Left lung (tissue), 10 donors: ENCODE measurements around the gene PLIN3. TPM values are rescaled to one million over a fixed set of nuclear protein-coding genes. Genes with fewer than 3 reads are reported as not detected.
"Not testable (repeated sequence)": the region's sequence is repeated elsewhere in the genome, so short reads cannot be mapped to it uniquely, and the experiment has no call there.

Experiments used
- ATAC-seq: fragments of 200-7000 bp; cut with Tn5 transposase; one replicate; pipeline ENCODE4 v1.9.1; 2020; ENCODE audit warnings: moderate library complexity
- DNase-seq, 4 donors: peaks; one replicate each; pipeline ENCODE4 v3.0.0-alpha.2; 2013 to 2020
- H3K27ac ChIP-seq, 2 donors: fragments of 200-600 bp; sonication (generic) in 1 of 2; one replicate each; pipeline versions ENCODE4 v1.5.0 to v1.8.0; 2020 to 2021
- H3K27me3 ChIP-seq, 2 donors: fragments of 200-600 bp; sonication (generic) in 1 of 2; one replicate each; pipeline versions ENCODE4 v1.5.0 to v1.8.0; 2020 to 2021
- H3K36me3 ChIP-seq, 2 donors: fragments of 200-600 bp; sonication (generic) in 1 of 2; one replicate each; pipeline versions ENCODE4 v1.5.0 to v1.8.0; 2020 to 2021
- H3K4me1 ChIP-seq, 2 donors: fragments of 200-600 bp; one replicate each; pipeline ENCODE4 v1.8.0; 2021
- H3K4me3 ChIP-seq, 2 donors: fragments of 200-600 bp; sonication (generic) in 1 of 2; one replicate each; pipeline versions ENCODE4 v1.5.0 to v1.8.0; 2020 to 2021; ENCODE audit warnings: mild to moderate bottlenecking in 1 of 2
- H3K9me3 ChIP-seq, 2 donors: fragments of 200-600 bp; sonication (generic) in 1 of 2; one replicate each; pipeline versions ENCODE4 v1.5.0 to v1.8.0; 2020 to 2021
- intact Hi-C, 2 donors: fragments of 100-400 bp; cut with DNase I; formaldehyde crosslinking; loops; one replicate each; pipeline versions ENCODE4 v1.11.2 to v1.14.2; 2022
- polyA plus RNA-seq, 6 donors: library from polyadenylated mRNA; unstranded; fragments of 120-200 nt; gene quantifications; one replicate each; pipeline ENCODE4 v1.2.1, GENCODE V29; 2013; ENCODE audit not compliant: insufficient read length in 6 of 6
- total RNA-seq, 2 donors: library from RNA; stranded (reverse); fragmentation: NEBNext Ultra II Directional; extraction: Animal tissue kit (Norgen Biotek cat#: 25700); gene quantifications; one replicate each; pipeline ENCODE4 v1.2.1, GENCODE V29; 2021
- TF ChIP-seq, protein P1 (sequence below), 2 donors: fragments of 200-600 bp; sonication (generic) in 1 of 2; IDR thresholded peaks; one replicate each; pipeline versions ENCODE4 v1.5.0 to v1.8.0; 2021; ENCODE audit warnings: antibody characterized with exemption in 2 of 2
- donor health status: DM: no; HTN: yes; CAD: no.
- donor health status: DM: no; HTN: no; CAD: no.

Gene PLIN3
- total and polyA plus RNA-seq, 8 donors: 37.9 to 71.7 (median 47.7) TPM

DNA sequence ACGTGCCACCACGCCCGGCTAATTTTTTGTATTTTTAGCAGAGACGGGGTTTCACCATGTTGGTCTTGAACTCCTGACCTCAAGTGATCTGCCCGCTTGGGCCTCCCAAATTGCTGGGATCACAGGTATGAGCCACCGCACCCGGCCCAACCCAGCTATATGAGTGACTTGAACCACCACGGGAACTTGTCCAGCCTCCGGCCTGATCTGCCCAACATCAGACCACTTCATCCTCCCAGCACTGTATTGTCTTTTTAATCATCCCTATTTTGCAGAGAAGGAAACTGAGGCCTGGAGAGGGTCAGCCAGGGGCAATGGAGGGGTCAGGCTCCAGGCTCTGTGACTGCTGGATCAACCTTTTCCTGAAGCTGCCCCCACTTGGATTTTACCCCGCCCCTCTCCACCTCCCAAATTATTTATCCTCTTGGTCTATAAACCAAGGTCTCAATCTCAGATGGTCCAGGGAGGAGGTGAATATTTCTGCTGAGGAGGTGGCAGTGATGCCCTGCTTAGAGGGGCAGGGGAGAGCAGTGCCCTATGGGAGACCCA is 893 bp upstream of the PLIN3 start:
- peaks cover 0 to 63% of the 10 kb centered on the region in 2 donors for H3K4me1 ChIP-seq
- peaks cover 0 to 5% of the 10 kb centered on the region in 2 donors for H3K36me3 ChIP-seq
- ATAC-seq (no peak), DNase-seq (no peak)
- H3K9me3 ChIP-seq: no peaks in the 10 kb centered on the region
- H3K27me3 ChIP-seq: no peaks in the 10 kb centered on the region
- peak overlapping the region in 1 of 2 donors; percentile 93 for H3K27ac ChIP-seq
- intact Hi-C loops: no loop called here
- H3K4me3 ChIP-seq: peak overlapping the region in 1 of 2 donors; percentile 85
- TF ChIP-seq, protein P1, sequence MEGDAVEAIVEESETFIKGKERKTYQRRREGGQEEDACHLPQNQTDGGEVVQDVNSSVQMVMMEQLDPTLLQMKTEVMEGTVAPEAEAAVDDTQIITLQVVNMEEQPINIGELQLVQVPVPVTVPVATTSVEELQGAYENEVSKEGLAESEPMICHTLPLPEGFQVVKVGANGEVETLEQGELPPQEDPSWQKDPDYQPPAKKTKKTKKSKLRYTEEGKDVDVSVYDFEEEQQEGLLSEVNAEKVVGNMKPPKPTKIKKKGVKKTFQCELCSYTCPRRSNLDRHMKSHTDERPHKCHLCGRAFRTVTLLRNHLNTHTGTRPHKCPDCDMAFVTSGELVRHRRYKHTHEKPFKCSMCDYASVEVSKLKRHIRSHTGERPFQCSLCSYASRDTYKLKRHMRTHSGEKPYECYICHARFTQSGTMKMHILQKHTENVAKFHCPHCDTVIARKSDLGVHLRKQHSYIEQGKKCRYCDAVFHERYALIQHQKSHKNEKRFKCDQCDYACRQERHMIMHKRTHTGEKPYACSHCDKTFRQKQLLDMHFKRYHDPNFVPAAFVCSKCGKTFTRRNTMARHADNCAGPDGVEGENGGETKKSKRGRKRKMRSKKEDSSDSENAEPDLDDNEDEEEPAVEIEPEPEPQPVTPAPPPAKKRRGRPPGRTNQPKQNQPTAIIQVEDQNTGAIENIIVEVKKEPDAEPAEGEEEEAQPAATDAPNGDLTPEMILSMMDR (IDR thresholded peaks at IDR 0.05): no peak

DNA sequence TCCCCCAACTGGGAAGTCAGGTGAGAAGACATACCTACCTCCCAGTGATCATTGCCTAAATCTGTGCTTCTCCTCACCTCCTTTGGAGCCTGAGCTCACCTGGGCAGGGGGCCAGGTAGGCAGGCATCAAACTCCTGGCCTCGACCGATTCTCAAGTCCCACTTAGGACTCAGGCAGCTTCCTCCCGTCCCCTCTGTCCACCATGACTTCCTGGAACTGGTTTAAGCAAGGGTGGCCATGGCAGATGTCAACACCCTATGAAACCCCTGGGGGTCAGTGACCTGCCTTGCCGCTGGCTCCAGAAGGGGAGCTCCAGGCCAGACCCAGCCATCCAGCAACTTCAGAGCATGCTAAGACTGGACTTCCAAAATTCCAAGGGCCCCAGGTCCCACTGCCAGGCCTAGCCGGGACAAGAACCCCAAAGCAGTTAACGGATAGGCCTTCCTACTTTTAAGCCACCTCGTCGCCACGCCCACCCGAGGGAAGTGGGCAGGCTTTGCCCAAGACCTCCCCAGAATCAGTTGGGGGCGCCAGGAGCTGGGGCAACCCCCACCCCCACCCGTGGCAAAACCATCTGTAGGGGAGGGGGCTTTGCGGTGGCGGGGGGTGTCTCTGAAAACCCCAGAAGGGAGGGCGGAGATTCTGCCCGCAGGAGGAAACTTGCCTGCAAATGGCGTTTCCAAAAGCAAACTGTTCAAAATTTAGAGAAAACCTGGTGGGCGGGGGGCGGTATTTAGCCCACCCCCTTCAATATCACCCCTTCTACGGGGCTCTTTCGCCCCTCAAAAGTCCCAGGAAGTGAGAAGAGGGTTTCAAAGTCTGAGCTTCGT is 657 bp downstream of the PLIN3 start:
- Histone ChIP-seq H3K4me1 (peaks cover 0 to 57% of the 10 kb centered on the region in 2 donors), H3K27ac (peak overlapping the region; percentile 69 to 93), H3K4me3 (peak overlapping the region; percentile 67 to 85), H3K9me3 (no peaks in the 10 kb centered on the region), H3K27me3 (no peaks in the 10 kb centered on the region), H3K36me3 (peaks cover 0 to 11% of the 10 kb centered on the region in 2 donors)
- ATAC-seq: peak; percentile 52
- DNase-seq: peak; percentile 44 to 91 (median 74)
- intact Hi-C loops: no loop called here
- TF ChIP-seq, protein P1 (IDR thresholded peaks at IDR 0.05): no peak

DNA sequence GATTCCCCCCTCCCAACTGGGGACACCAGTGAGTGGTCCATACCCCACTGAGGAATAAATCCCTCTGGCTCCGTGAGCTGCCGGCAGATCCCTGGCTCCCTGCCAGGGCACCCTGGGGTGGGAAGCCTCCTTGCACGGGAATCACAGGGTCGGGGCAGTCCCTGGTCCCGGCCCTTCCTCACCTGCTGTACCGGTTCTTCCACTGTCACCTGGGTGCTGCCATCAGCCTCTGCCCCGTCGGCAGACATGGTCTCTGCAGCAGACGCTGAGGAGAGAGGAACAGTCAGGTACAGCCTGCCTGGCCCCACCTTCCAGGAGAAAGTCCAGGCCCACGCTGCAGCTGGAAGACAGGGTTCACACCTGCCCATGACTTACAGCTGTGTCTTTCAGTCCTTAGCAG is 6.3 kb downstream of the PLIN3 start:
- H3K36me3 ChIP-seq: peaks cover 0 to 66% of the 10 kb centered on the region in 2 donors
- ATAC-seq (peak; percentile 25), DNase-seq (no peak)
- H3K27me3 ChIP-seq: no peaks in the 10 kb centered on the region
- no peaks in the 10 kb centered on the region for H3K9me3 ChIP-seq
- TF ChIP-seq, protein P1 (IDR thresholded peaks at IDR 0.05): no peak
- intact Hi-C loops: no loop called here
- no peak overlapping the region for H3K27ac ChIP-seq
- no peak overlapping the region for H3K4me3 ChIP-seq
- peaks cover 0 to 18% of the 10 kb centered on the region in 2 donors for H3K4me1 ChIP-seq

DNA sequence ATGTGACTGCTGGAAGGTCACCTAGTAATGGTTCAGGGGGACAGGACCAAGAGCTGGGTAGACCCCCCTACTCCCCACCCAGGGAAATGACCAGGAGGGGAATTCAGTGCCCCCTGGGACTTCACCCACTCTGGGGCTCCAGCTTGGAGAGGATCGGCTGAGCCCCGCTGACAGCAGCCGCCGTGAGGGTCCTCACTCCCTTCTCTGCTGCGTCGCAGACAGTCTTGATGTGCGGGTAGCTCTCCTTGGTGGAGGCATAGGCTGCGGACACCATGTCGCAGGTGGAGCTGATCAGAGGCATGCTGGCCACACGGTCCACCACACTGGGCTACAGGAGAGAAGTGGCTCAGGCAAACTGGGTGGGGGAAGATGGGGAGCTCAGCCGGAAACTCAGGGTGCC is 7.8 kb downstream of the PLIN3 start:
- H3K27ac ChIP-seq: no peak overlapping the region
- intact Hi-C loops: no loop called here
- DNase-seq (no peak), ATAC-seq (no peak)
- no peaks in the 10 kb centered on the region for H3K27me3 ChIP-seq
- TF ChIP-seq, protein P1 (IDR thresholded peaks at IDR 0.05): no peak
- peaks cover 0 to 3% of the 10 kb centered on the region in 2 donors for H3K4me1 ChIP-seq
- H3K9me3 ChIP-seq: no peaks in the 10 kb centered on the region
- peaks cover 0 to 78% of the 10 kb centered on the region in 2 donors for H3K36me3 ChIP-seq
- H3K4me3 ChIP-seq: no peak overlapping the region

DNA sequence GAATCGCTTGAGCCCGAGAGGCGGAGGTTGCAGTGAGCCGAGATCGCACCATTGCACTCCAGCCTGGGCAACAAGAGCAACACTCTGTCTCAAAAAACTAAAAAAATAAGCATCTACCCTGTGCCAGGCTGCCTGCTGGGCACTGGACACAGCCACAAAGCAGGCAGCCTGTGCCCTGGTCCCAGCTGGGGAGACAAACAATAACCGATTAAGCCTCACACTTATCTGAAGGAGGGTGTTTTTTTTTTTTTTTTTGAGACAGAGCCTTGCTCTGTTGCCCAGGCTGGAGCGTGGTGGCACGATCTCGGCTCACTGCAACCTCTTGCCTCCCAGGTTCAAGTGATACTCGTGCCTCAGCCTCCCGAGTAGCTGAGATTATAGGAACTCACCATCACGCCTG is 11.0 kb downstream of the PLIN3 start:
- H3K9me3 ChIP-seq, H3K4me1 ChIP-seq, H3K27ac ChIP-seq, DNase-seq, H3K4me3 ChIP-seq, intact Hi-C loops, H3K27me3 ChIP-seq, ATAC-seq: not testable (repeated sequence)
- peaks cover 0 to 100% of the 10 kb centered on the region in 2 donors for H3K36me3 ChIP-seq

DNA sequence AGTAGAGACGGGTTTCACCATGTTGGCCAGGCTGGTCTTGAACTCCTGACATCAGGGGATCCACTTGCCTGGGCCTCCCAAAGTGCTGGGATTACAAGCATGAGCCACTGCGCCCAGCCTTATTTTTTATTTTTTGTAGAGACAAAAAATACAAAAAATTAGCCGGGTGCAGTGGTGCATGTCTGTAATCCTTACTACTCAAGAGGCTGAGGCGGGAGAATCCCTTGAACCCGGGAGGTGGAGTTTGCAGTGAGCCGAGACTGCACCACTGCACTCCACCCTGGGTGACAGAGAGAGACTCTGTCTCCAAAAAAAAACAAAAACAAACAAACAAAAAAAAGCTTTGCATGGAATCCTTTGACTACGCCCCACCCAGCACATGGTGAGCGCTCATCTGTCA is 14.0 kb downstream of the PLIN3 start:
- ATAC-seq: not testable (repeated sequence)
- H3K36me3 ChIP-seq: peaks cover 0 to 100% of the 10 kb centered on the region in 2 donors

More for the DNA sequence above, 14.0 kb downstream of the PLIN3 start:
- intact Hi-C loops: loop anchor here in 1 of 2 donors (5.0 kb wide), 1 partner anchor 41 kb away; no protein-coding TSS in a partner anchor
- not testable (repeated sequence) for H3K4me1 ChIP-seq, H3K27me3 ChIP-seq, DNase-seq, H3K4me3 ChIP-seq, H3K27ac ChIP-seq, H3K9me3 ChIP-seq
